IMR-90 (cell line): ENCODE results near the gene AUTS2.

Experiments
- CTCF ChIP-seq: conservative IDR thresholded peaks from 2 replicates; pipeline ENCODE4 v1.5.1; 2012; ENCODE audit warnings: mild to moderate bottlenecking, low read depth, low read length, improper control_type of control experiment
- POLR2A ChIP-seq: IDR thresholded peaks from 2 replicates; pipeline ENCODE4 v1.6.1; 2012; ENCODE audit warnings: mild to moderate bottlenecking, low read depth, low read length
- SMC3 ChIP-seq: fragments of 150-350 bp; IDR thresholded peaks from 2 replicates; pipeline ENCODE4 v1.6.1; 2016; ENCODE audit warnings: low read depth, mild to moderate bottlenecking, antibody characterized with exemption, low read length, moderate library complexity

GRCh38 chr7:69860941-69861622 lies 262.8 kb downstream of the AUTS2 start:
- TF ChIP-seq CTCF (no peak), SMC3 (no peak), POLR2A (no peak)
